Thymus (tissue), 11 donors: ENCODE measurements around the gene PRKCB. TPM values are rescaled to one million over a fixed set of nuclear protein-coding genes. Genes with fewer than 3 reads are reported as not detected.
"Not testable (repeated sequence)": the region's sequence is repeated elsewhere in the genome, so short reads cannot be mapped to it uniquely, and the experiment has no call there.

Source experiments
- DNase-seq, 9 donors: peaks; one replicate each; pipeline ENCODE4 v3.0.0-alpha.2; 2013; ENCODE audit warnings: low spot score in 9 of 9, low read depth in 6 of 9, missing footprints in 1 of 9
- H3K27ac ChIP-seq, 2 donors: one replicate each; pipeline ENCODE4 v1.5.1; 2013; ENCODE audit warnings: control low read depth in 1 of 2, low read depth in 1 of 2, low read length in 1 of 2, mild to moderate bottlenecking in 1 of 2, moderate library complexity in 1 of 2
- H3K27me3 ChIP-seq, 2 donors: one replicate each; pipeline ENCODE4 v1.5.1; 2013; ENCODE audit warnings: low read length in 1 of 2; ENCODE audit not compliant: control insufficient read depth in 2 of 2, insufficient read depth in 1 of 2
- H3K36me3 ChIP-seq, 2 donors: one replicate each; pipeline ENCODE4 v1.5.1; 2013; ENCODE audit warnings: low read length in 1 of 2, mild to moderate bottlenecking in 1 of 2, moderate library complexity in 1 of 2; ENCODE audit not compliant: control insufficient read depth in 2 of 2, insufficient read depth in 2 of 2
- H3K4me1 ChIP-seq, 2 donors: one replicate each; pipeline ENCODE4 v1.5.1; 2013; ENCODE audit warnings: low read length in 2 of 2; ENCODE audit not compliant: control insufficient read depth in 2 of 2, insufficient read depth in 2 of 2
- H3K4me3 ChIP-seq, 2 donors: one replicate each; pipeline ENCODE4 v1.5.1; 2013; ENCODE audit warnings: low read length in 2 of 2, control low read depth in 1 of 2, mild to moderate bottlenecking in 1 of 2
- H3K9me3 ChIP-seq, 2 donors: one replicate each; pipeline ENCODE4 v1.5.1; 2013; ENCODE audit warnings: low read length in 1 of 2, mild to moderate bottlenecking in 1 of 2; ENCODE audit not compliant: control insufficient read depth in 2 of 2, insufficient read depth in 1 of 2
- WGBS: extraction: QIAGEN DNeasy Blood & Tissue Kit; methylation state at CpG from one replicate; pipeline ENCODE4 v1.1.7; 2013; 5-methylcytosine and 5-hydroxymethylcytosine counted together
- polyA plus RNA-seq: library from polyadenylated mRNA; stranded (reverse); fragments of 200-250 nt; gene quantifications from one replicate; pipeline ENCODE4 v1.2.3, GENCODE V29; 2013
- total RNA-seq: library from RNA; stranded (reverse); fragments of 120-200 nt; gene quantifications from one replicate; pipeline ENCODE4 v1.2.4, GENCODE V29; 2013
- donor health status: healthy.

PRKCB gene
- total and polyA plus RNA-seq, 2 donors, result 21.9 to 57.4 TPM

DNA sequence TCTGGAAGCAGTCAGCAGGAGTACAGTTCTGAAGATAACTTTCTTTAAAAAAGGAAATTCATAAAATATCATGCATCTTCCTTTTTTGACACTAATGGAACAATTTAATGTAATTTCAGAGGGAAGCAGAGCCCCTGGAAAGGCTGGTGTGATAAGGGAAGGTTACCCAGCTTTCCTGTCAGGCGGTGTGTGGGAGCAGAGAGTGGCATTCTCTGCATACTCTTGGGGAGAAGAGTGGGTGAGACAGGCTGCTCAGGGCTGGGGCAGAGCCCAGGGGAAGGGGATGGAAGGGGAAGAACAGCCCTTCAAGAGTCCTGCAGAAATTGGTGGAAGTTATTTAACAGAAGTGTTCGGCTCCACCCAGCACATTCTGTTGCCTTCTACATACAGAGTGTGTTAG, 84.7 kb downstream of the PRKCB start:
- no peak for DNase-seq
- 91% methylated on average over 2 of the region's 2 CpGs for WGBS
- H3K4me3 ChIP-seq, result no peak overlapping the region
- H3K36me3 ChIP-seq, result no peaks in the 10 kb centered on the region
- no peaks in the 10 kb centered on the region for H3K27me3 ChIP-seq
- H3K4me1 ChIP-seq, result no peaks in the 10 kb centered on the region
- no peaks in the 10 kb centered on the region for H3K9me3 ChIP-seq
- H3K27ac ChIP-seq, result no peak overlapping the region

- H3K36me3 ChIP-seq, result no peaks in the 10 kb centered on the region
- 94% methylated on average over 3 of the region's 3 CpGs for WGBS
- no peaks in the 10 kb centered on the region for H3K9me3 ChIP-seq
- H3K27ac ChIP-seq, result no peak overlapping the region
- no peak for DNase-seq
- H3K27me3 ChIP-seq, result no peaks in the 10 kb centered on the region
- no peak overlapping the region for H3K4me3 ChIP-seq
- H3K4me1 ChIP-seq, result no peaks in the 10 kb centered on the region
Measured at GRCh38 chr16:23920899-23921298, 85.1 kb downstream of the PRKCB start.

DNA sequence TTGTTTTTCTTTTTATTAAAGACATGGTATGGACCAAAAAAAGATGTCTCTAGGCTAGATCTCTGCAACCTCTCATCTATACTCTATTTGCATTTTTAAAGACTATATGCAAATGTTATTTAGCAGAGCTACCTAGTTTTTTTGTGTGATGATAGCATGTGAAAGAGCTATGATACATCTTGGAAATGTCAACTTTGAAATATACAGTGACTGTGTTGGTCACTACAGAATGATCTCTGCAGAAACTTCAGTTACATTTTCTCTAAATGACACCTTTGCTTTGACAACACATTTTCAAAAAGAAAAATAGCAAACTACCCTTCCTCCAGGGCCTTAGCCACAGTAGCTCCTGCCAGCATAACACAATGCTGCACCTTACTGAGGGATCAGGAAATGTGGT, 86.6 kb downstream of the PRKCB start:
- DNase-seq, result no peak
- Histone ChIP-seq H3K9me3 (no peaks in the 10 kb centered on the region), H3K4me1 (no peaks in the 10 kb centered on the region), H3K36me3 (no peaks in the 10 kb centered on the region), H3K27ac (no peak overlapping the region), H3K27me3 (no peaks in the 10 kb centered on the region), H3K4me3 (no peak overlapping the region)

- no peaks in the 10 kb centered on the region for H3K36me3 ChIP-seq
- H3K27ac ChIP-seq, result no peak overlapping the region
- 73% methylated on average over 8 of the region's 8 CpGs for WGBS
- no peaks in the 10 kb centered on the region for H3K27me3 ChIP-seq
- no peaks in the 10 kb centered on the region for H3K4me1 ChIP-seq
- no peak for DNase-seq
- no peak overlapping the region for H3K4me3 ChIP-seq
- no peaks in the 10 kb centered on the region for H3K9me3 ChIP-seq
Measured at GRCh38 chr16:23924128-23924527, 88.3 kb downstream of the PRKCB start.

DNA sequence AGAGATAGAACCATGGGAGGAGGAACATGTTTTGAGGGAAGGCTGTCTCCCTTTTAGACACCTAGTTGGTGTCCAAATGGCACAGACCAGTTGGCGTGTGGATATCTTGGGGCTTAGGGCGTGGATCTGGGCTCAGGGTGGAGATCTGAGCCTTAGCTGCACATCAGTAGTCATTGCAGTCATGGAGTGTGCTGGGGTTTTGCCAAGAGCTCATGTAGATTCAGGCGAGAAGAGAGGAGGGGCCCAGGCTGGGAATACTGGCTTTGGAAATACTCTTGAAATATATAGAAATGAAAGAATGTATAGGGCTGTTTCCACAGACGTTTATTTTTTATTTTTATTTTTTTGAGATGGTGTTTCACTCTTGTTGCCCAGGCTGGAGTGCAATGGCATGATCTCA, 92.0 kb downstream of the PRKCB start:
- Histone ChIP-seq H3K4me3 (no peak overlapping the region), H3K27me3 (no peaks in the 10 kb centered on the region), H3K9me3 (no peaks in the 10 kb centered on the region), H3K27ac (no peak overlapping the region), H3K36me3 (peaks cover 0 to 5% of the 10 kb centered on the region in 2 donors), H3K4me1 (no peaks in the 10 kb centered on the region)
- no peak for DNase-seq
- WGBS, result 79% methylated on average over 4 of the region's 4 CpGs

- H3K27ac ChIP-seq, result no peak overlapping the region
- no peak for DNase-seq
- H3K27me3 ChIP-seq, result no peaks in the 10 kb centered on the region
- H3K4me1 ChIP-seq, result no peaks in the 10 kb centered on the region
- no peak overlapping the region for H3K4me3 ChIP-seq
- 97% methylated on average over 4 of the region's 4 CpGs for WGBS
- H3K36me3 ChIP-seq, result peaks cover 0 to 5% of the 10 kb centered on the region in 2 donors
- no peaks in the 10 kb centered on the region for H3K9me3 ChIP-seq
Measured at GRCh38 chr16:23929237-23929636, 93.5 kb downstream of the PRKCB start.

DNA sequence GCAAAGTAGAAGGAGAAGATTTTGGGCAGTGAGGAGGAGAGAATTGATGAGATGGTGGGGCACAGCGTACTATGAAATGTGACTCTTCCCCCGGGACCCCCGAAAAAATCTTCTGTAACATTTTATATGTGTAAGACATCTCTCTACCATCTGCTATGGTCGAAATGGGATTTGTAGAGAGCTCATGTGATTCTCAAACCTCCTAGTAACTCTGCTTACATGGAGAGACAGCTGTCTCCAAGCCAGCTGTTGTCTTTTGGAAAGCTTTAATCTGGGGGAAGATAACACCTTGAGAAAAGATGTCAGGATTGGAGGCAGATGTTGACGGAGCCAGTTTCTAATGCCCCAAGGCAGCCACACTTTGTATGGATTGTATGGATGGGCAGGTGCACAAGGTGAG, 94.1 kb downstream of the PRKCB start:
- no peak for DNase-seq
- 98% methylated on average over 5 of the region's 5 CpGs for WGBS
- H3K27ac ChIP-seq, result no peak overlapping the region

GRCh38 chr16:23930791-23931190, 95.0 kb downstream of the PRKCB start:
- no peak overlapping the region for H3K27ac ChIP-seq
- no peaks in the 10 kb centered on the region for H3K9me3 ChIP-seq
- no peaks in the 10 kb centered on the region for H3K27me3 ChIP-seq
- no peak overlapping the region for H3K4me3 ChIP-seq
- peaks cover 0 to 5% of the 10 kb centered on the region in 2 donors for H3K36me3 ChIP-seq
- DNase-seq, result no peak
- H3K4me1 ChIP-seq, result no peaks in the 10 kb centered on the region
- WGBS, result 97% methylated on average over 5 of the region's 5 CpGs

More for the DNA sequence above, 94.1 kb downstream of the PRKCB start:
- Histone ChIP-seq H3K4me1 (no peaks in the 10 kb centered on the region), H3K27me3 (no peaks in the 10 kb centered on the region), H3K36me3 (peaks cover 0 to 5% of the 10 kb centered on the region in 2 donors), H3K4me3 (no peak overlapping the region), H3K9me3 (no peaks in the 10 kb centered on the region)

DNA sequence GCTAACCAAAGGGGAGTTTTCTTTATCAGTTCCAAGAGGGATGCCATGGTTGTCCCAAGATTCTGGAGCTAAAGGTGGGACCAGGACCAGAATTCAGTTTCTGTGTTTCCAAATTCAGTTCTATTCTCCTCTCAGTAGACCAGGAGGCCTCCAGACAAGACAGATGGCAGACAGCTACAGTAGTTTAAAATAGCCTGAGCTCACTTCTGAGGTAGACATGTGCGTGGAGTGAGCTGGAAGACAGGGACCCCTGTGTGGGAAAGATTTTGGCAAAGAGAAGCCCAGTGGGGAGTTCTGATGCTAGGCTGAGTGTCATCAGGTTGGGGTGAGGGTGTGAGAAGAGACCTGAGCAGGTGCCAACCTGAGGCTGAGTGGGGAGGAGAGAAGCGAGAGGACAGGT, 95.4 kb downstream of the PRKCB start:
- Histone ChIP-seq H3K4me1 (no peaks in the 10 kb centered on the region), H3K27me3 (no peaks in the 10 kb centered on the region), H3K36me3 (peaks cover 0 to 5% of the 10 kb centered on the region in 2 donors), H3K4me3 (no peak overlapping the region), H3K9me3 (no peaks in the 10 kb centered on the region), H3K27ac (no peak overlapping the region)
- no peak for DNase-seq
- 100% methylated on average over 2 of the region's 2 CpGs for WGBS

- H3K27ac ChIP-seq, H3K4me1 ChIP-seq, H3K27me3 ChIP-seq, H3K36me3 ChIP-seq, H3K9me3 ChIP-seq, DNase-seq, H3K4me3 ChIP-seq: not testable (repeated sequence)
- WGBS, result 96% methylated on average over 2 of the region's 2 CpGs
Measured at GRCh38 chr16:23933650-23934049, 97.9 kb downstream of the PRKCB start.
